SJSA1 (cell line): Measurements from ENCODE around the gene RBKS. TPM values are rescaled to one million over a fixed set of nuclear protein-coding genes. Genes with fewer than 3 reads are reported as not detected.

Experiments used
- DNase-seq, 2 experiments: peaks; one replicate each; pipeline ENCODE4 v3.0.0-alpha.2; 2015 to 2020; ENCODE audit warnings: low spot score in 2 of 2, low read depth in 1 of 2
- H3K27ac ChIP-seq: fragments of 250-450 bp; sonication (Bioruptor Pico); 2 replicates; pipeline ENCODE4 v1.5.1; 2020; ENCODE audit warnings: mild to moderate bottlenecking, moderate library complexity
- H3K27me3 ChIP-seq: fragments of 250-450 bp; sonication (Bioruptor Pico); replicated peaks from 2 replicates; pipeline ENCODE4 v1.5.1; 2020; ENCODE audit warnings: mild to moderate bottlenecking, moderate library complexity
- H3K36me3 ChIP-seq: fragments of 250-450 bp; sonication (Bioruptor Pico); 2 replicates; pipeline ENCODE4 v1.5.1; 2020; ENCODE audit warnings: mild to moderate bottlenecking
- H3K4me1 ChIP-seq: fragments of 250-450 bp; sonication (Bioruptor Pico); replicated peaks from 2 replicates; pipeline ENCODE4 v1.6.1; 2021; ENCODE audit warnings: mild to moderate bottlenecking
- H3K4me3 ChIP-seq: fragments of 250-450 bp; sonication (Bioruptor Pico); 2 replicates; pipeline ENCODE4 v1.5.1; 2020; ENCODE audit warnings: mild to moderate bottlenecking
- H3K9me3 ChIP-seq: fragments of 250-450 bp; sonication (Bioruptor Pico); replicated peaks from 2 replicates; pipeline ENCODE4 v1.5.1; 2020; ENCODE audit warnings: mild to moderate bottlenecking
- total RNA-seq: library from RNA; depleted of rRNA; stranded (reverse); fragments of >200 nt; shearing (Covaris generic); gene quantifications from 2 replicates; pipeline ENCODE4 v1.2.3, GENCODE V29; 2014

Gene RBKS
- total RNA-seq, 1 experiment from 2014 or later: 1.3 TPM

DNA sequence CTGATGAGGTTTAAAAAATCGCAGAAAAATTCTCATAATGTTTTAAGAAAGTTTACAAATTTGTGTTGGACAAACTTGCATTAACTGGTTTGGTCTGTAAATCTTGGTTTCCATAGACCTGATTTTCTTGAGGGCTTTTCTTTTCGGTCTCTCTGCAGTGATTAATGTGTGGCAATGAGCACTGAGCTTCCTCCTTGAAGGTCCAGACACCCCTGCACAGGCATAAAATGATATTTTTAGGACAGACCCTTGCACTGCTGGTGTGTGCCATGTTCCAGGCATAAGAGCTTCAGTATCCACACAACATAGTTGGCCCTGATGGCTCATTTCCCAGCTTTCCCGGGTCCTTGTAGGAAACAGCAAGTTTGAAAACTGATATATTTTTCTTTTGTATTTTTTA lies 85.0 kb downstream of the RBKS start:
- Histone ChIP-seq H3K27ac (no peak overlapping the region), H3K4me1 (peaks cover 33% of the 10 kb centered on the region), H3K27me3 (no peaks in the 10 kb centered on the region), H3K36me3 (no peaks in the 10 kb centered on the region), H3K4me3 (no peak overlapping the region), H3K9me3 (no peaks in the 10 kb centered on the region)
- no peak for DNase-seq

DNA sequence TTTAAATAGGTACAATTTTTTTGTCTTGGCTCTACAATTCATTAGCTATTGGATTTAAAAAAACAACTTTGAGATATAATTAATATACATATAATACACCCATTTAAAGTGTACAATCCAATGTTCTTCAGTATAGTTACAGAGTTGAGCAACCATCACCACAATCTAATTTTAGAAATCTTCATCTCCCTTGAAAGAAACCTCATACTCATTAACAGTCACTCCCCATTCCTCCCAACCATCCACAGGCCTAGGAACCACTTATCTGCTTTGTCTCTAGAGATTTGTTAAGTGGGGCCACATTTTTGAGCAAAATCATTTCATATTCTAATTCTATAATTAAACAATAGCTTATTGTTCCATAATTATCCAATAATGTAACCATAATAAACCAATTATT lies 86.0 kb downstream of the RBKS start:
- H3K4me3 ChIP-seq: no peak overlapping the region
- H3K36me3 ChIP-seq: no peaks in the 10 kb centered on the region
- no peak overlapping the region for H3K27ac ChIP-seq

DNA sequence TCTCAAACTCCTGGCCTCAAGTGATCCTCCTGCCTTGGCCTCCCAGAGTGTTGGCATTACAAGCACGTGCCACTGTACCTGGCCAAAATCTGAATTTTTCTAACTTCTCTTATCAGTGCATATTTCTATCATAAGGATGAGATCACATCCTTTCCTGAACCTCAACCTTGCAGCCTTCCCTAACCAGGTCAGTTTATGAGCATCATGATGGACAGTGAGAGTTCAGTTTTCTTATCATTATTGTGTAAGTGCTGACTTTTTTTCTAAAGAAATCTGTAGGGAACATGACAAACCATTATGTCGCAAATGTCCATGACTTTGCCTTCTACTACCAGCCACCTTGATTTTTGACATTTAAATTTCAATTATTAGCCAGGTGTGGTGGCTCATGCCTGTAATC lies 87.1 kb downstream of the RBKS start:
- no peak for DNase-seq

More for the DNA sequence above, 86.0 kb downstream of the RBKS start:
- Histone ChIP-seq H3K9me3 (no peaks in the 10 kb centered on the region), H3K4me1 (peaks cover 30% of the 10 kb centered on the region), H3K27me3 (no peaks in the 10 kb centered on the region)
- DNase-seq: no peak

DNA sequence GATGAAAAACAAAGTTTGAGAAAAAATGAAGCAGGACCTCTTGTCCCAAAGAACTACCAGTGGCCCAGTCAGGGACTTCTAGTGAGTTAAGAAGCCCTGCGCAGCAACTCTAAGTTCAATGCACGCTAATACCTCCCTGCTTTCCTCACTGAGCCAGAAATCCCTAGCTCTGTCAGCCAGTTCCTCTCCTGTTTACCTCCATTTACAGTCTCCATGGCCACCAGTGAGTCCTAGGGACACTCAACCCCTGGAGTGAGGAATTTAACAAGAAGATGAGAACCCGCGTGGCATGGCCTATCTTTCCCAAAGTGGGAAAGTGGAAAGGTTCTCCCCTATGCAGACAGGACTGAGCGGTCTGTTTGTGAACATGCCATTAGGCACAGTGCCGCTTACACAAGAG lies 87.6 kb downstream of the RBKS start:
- H3K4me3 ChIP-seq: no peak overlapping the region
- no peaks in the 10 kb centered on the region for H3K27me3 ChIP-seq
- DNase-seq: no peak
- H3K36me3 ChIP-seq: no peaks in the 10 kb centered on the region
- peaks cover 37% of the 10 kb centered on the region for H3K4me1 ChIP-seq
- no peak overlapping the region for H3K27ac ChIP-seq
- H3K9me3 ChIP-seq: no peaks in the 10 kb centered on the region

More for the DNA sequence above, 87.1 kb downstream of the RBKS start:
- H3K4me3 ChIP-seq: no peak overlapping the region
- H3K27ac ChIP-seq: no peak overlapping the region
- no peaks in the 10 kb centered on the region for H3K36me3 ChIP-seq
- H3K9me3 ChIP-seq: no peaks in the 10 kb centered on the region
- H3K4me1 ChIP-seq: peaks cover 32% of the 10 kb centered on the region
- no peaks in the 10 kb centered on the region for H3K27me3 ChIP-seq

DNA sequence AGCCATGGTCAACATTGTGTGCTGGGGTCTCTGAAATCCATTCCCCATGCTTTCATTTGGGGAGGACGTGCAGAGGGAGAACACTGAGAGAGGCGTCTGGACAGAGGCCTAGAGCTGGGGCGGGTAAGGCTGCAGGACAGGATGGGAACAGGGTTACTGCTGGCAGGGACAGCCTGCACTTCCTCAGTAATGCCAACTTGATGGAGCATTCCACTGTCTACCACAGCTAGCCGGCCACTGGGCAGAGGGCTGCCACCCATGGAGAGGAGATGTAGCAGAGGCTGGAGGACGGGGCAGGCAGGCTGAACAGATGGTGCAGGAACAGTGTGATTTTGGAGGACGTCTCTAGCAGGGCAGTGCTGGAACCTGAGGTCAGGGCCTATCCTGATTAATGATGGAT lies 89.3 kb downstream of the RBKS start:
- Histone ChIP-seq H3K9me3 (no peaks in the 10 kb centered on the region), H3K27me3 (no peaks in the 10 kb centered on the region), H3K36me3 (no peaks in the 10 kb centered on the region), H3K4me1 (peaks cover 54% of the 10 kb centered on the region), H3K4me3 (no peak overlapping the region), H3K27ac (peak overlapping the region; percentile 98)
- DNase-seq: peak; percentile 29 to 49

GRCh38 chr2:27799646-27800010 lies 90.6 kb downstream of the RBKS start:
- Histone ChIP-seq H3K9me3 (no peaks in the 10 kb centered on the region), H3K27me3 (no peaks in the 10 kb centered on the region), H3K27ac (peak overlapping the region; percentile 98), H3K4me3 (no peak overlapping the region), H3K36me3 (no peaks in the 10 kb centered on the region), H3K4me1 (peaks cover 65% of the 10 kb centered on the region)
- DNase-seq: peak in 1 of 2 experiments; percentile 88

- no peaks in the 10 kb centered on the region for H3K36me3 ChIP-seq
- no peaks in the 10 kb centered on the region for H3K27me3 ChIP-seq
- peaks cover 65% of the 10 kb centered on the region for H3K4me1 ChIP-seq
- H3K4me3 ChIP-seq: no peak overlapping the region
- DNase-seq: peak; percentile 99
- H3K27ac ChIP-seq: peak overlapping the region; percentile 98
- H3K9me3 ChIP-seq: no peaks in the 10 kb centered on the region
These were observed 91.1 kb downstream of the RBKS start for GRCh38 chr2:27798948-27799645.

- Histone ChIP-seq H3K27ac (peak overlapping the region; percentile 98), H3K4me1 (peaks cover 67% of the 10 kb centered on the region), H3K36me3 (no peaks in the 10 kb centered on the region), H3K4me3 (no peak overlapping the region), H3K27me3 (no peaks in the 10 kb centered on the region), H3K9me3 (no peaks in the 10 kb centered on the region)
- peak in 1 of 2 experiments; percentile 27 for DNase-seq
These were observed 91.7 kb downstream of the RBKS start for GRCh38 chr2:27798486-27798885.

DNA sequence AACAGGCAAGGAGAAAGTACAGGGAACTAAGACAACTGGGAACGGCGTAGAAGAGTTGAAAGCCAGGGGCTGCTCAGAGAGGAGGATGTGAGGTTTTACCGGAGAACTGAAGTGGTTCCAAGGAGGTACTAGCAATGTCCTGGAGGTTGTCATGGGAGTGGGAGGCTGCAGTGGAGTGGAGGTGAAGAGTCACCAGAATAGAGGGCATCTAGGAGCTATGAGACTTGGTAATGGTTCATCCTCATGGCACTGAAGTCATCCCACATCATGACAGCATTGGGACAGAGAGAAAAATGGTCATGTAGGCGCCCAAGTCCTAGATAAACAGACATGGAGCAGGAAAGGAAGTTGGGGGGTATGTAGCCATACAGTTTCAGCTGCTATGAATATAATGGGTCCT lies 92.3 kb downstream of the RBKS start:
- H3K36me3 ChIP-seq: no peaks in the 10 kb centered on the region
- H3K4me1 ChIP-seq: peaks cover 74% of the 10 kb centered on the region
- H3K27ac ChIP-seq: peak overlapping the region; percentile 98
- no peaks in the 10 kb centered on the region for H3K27me3 ChIP-seq
- no peak overlapping the region for H3K4me3 ChIP-seq
- no peak for DNase-seq
- H3K9me3 ChIP-seq: no peaks in the 10 kb centered on the region

- Histone ChIP-seq H3K4me1 (peaks cover 81% of the 10 kb centered on the region), H3K36me3 (no peaks in the 10 kb centered on the region), H3K9me3 (no peaks in the 10 kb centered on the region), H3K27me3 (no peaks in the 10 kb centered on the region), H3K27ac (peak overlapping the region; percentile 98), H3K4me3 (no peak overlapping the region)
- no peak for DNase-seq
These were observed 93.1 kb downstream of the RBKS start for GRCh38 chr2:27796791-27797765.

DNA sequence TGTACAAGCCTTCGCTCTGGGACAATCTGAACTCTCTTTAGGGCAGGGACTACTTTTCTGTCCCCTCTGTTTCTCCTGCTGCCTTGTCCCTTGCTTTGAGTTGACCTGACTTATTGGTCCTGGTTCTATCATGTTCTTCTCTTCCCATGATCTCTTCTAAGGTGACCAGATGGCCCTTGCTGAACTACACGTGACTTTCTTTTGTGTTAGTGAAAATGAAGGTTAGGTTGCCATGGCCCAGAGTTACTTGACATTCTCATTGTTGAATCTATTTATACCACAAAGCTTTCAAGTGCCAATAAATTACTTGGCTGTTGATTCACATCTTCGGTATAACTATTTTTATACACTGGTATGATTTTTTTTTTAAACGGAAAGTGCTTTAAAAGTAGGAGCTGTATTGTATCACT lies 94.3 kb downstream of the RBKS start:
- peak in 1 of 2 experiments; percentile 50 for DNase-seq
- H3K4me1 ChIP-seq: peaks cover 86% of the 10 kb centered on the region
- H3K27ac ChIP-seq: peak overlapping the region; percentile 98

DNA sequence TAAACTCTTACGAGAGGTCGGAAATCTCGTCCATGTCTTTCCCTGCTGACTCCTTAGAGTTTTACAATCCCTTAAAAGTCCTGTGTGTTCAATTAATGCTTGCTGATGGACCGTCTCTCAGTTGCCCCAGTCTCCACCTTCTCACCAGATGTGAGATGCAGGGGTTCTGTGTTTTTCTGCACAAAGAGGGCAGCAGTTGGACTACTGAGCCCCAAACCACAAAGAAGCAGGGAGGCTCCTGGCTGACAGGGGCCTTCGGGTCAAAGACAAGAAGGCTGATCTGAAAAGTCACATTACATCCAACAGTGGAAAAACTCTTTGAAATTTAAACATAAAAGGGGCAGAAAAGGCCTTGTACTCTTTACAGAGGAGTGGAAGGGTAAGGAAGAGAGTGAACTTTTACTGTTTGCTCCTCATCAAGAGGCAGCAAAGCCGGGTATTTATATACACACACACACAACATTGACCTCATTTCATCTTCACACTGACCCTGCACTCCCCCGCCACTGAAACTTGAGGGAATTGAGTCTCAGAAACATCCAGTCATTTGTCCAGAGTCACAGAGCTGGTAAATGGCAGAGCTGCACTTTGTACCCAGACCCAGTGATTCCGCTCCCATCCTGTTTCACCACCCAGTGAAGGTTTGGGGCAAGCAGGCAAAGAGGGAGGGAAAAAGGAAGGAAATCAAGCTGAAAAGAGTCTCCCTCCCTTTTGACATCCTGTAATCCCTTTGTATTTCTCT lies 94.9 kb downstream of the RBKS start:
- Histone ChIP-seq H3K9me3 (no peaks in the 10 kb centered on the region), H3K4me3 (no peak overlapping the region), H3K27me3 (no peaks in the 10 kb centered on the region), H3K27ac (peak overlapping the region; percentile 98), H3K36me3 (no peaks in the 10 kb centered on the region), H3K4me1 (peaks cover 86% of the 10 kb centered on the region)
- DNase-seq: no peak

More for the DNA sequence above, 94.3 kb downstream of the RBKS start:
- no peaks in the 10 kb centered on the region for H3K27me3 ChIP-seq
- H3K9me3 ChIP-seq: no peaks in the 10 kb centered on the region
- no peaks in the 10 kb centered on the region for H3K36me3 ChIP-seq
- no peak overlapping the region for H3K4me3 ChIP-seq

DNA sequence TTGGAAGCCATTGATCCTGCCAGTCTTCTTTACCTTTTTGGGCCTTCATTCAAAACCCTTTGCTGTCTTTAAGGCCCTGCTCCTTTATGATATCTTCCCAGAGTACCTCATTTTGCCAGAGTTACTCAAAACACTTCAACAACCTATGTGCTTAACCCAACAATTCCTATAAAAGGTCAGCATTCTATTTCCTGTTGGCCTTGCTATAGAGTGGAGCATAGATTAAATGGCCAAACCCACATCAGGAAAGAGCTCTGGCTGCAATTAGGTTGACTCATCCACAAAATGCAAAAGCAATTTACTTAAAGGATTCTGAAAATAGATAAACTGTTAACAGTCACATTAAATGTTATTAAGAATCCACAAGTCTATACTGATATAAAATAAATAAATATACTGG lies 97.4 kb downstream of the RBKS start:
- peaks cover 67% of the 10 kb centered on the region for H3K4me1 ChIP-seq
- H3K27ac ChIP-seq: peak overlapping the region; percentile 51
- no peaks in the 10 kb centered on the region for H3K36me3 ChIP-seq
- no peaks in the 10 kb centered on the region for H3K9me3 ChIP-seq
- H3K27me3 ChIP-seq: no peaks in the 10 kb centered on the region
- peak in 1 of 2 experiments; percentile 46 for DNase-seq
- H3K4me3 ChIP-seq: no peak overlapping the region
